GM18507 (cell line): ENCODE data around the gene PPM1K.

Experiments used
- DNase-seq: peaks from one replicate; pipeline ENCODE4 v3.0.0; 2011; ENCODE audit warnings: low read depth; ENCODE audit not compliant: insufficient read length; ENCODE audit errors: extremely low spot score
- FAIRE-seq: peaks from 2 replicates; lab custom pipeline; 2011; peaks lifted over from hg19 to GRCh38; lab: Jason Lieb, UNC

PPM1K gene

GRCh38 chr4:88280228-88280795, 4.0 kb downstream of the PPM1K start:
- DNase-seq: no peak
- FAIRE-seq: peak; percentile 72

GRCh38 chr4:88277711-88278225, 6.6 kb downstream of the PPM1K start:
- FAIRE-seq: no peak
- no peak for DNase-seq

- FAIRE-seq (peak; percentile 59), DNase-seq (no peak)
Measured at GRCh38 chr4:88276952-88277710, 7.2 kb downstream of the PPM1K start.

- DNase-seq (no peak), FAIRE-seq (peak; percentile 44)
Measured at GRCh38 chr4:88275949-88276515, 8.3 kb downstream of the PPM1K start.

DNA sequence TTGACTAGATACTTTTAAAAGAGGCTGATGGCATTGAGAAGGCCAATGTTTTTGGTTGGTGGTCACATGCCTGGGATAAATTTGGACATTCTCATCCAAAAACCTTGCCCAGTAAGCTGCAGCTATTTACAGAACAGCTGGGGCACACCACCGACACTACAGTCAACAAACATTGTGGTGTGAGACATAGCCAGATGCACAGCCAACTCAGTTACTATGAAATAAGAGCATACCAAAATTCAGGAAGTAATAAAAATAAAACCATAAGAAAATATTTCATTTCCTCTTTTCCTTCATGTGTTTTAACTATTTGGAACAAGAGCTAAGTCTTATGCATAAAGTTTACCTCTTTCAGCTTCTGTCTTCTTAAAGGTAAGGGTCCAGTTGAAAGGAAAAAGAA, 8.8 kb downstream of the PPM1K start:
- DNase-seq (no peak), FAIRE-seq (peak; percentile 73)

GRCh38 chr4:88268913-88269312, 15.4 kb downstream of the PPM1K start:
- DNase-seq (no peak), FAIRE-seq (no peak)

DNA sequence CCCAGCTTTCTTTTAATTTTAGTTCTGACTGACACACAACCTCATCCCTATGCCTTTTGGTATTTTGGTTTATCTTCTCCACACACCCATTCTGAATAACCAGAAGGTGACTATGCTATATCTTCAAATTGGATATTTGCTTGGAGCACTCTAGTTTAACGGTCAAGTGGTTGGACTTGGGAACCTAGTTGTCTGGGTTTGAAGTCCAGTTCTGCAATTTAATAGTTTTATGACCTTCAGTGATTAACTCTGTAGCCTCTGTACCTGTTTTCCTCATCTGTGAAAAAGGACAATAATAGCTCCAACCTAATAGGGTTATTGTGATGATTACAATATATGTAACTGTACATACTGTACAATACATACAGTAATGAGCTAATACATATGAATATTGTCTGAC, 20.0 kb downstream of the PPM1K start:
- DNase-seq (no peak), FAIRE-seq (no peak)

- DNase-seq (no peak), FAIRE-seq (peak; percentile 24)
Measured at GRCh38 chr4:88257726-88258125, 26.6 kb downstream of the PPM1K start.

GRCh38 chr4:88255111-88255510, 29.2 kb downstream of the PPM1K start:
- no peak for DNase-seq

DNA sequence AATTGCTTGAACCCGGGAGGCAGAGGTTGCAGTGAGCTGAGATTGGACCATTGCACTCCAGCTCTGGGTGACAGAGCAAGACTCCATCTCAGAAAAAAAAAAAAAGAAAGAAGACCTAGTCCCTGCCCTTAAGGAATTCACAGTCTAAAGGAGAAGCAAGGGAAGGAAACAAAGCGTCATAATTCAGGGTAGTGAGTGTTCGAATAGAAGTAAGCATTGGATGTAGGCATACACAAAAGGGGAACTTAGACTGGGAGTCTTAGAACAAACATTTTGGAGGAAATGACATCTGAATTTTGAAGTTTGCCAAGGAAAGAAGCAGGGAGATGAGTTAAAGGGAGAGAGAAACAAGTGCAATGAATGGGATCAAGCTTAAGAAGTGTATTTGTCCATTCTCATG, 32.4 kb downstream of the PPM1K start:
- no peak for DNase-seq
- no peak for FAIRE-seq

More at GRCh38 chr4:88255111-88255510, 29.2 kb downstream of the PPM1K start:
- no peak for FAIRE-seq

- DNase-seq: no peak
- FAIRE-seq: no peak
Measured at GRCh38 chr4:88247148-88247547, 37.2 kb downstream of the PPM1K start.

DNA sequence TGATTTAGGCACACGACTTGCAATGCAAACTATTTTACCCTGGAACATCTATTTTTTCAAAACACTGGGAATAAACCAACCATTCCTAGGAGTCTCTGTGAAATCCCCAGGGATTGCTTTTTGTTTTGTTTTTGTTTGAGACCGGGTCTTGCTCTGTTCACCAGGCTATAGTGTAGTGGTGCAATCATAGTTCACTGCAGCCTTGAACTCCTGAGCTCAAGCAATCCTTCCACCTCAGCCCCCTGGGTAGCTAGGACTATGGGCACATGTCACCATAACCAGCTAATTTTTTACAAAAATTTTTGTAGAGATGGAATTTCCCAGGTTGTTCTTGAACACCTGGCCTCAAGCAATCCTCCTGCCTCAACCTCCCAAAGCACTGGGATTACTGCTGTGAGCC, 37.8 kb downstream of the PPM1K start:
- FAIRE-seq (no peak), DNase-seq (no peak)

- FAIRE-seq (no peak), DNase-seq (no peak)
Measured at GRCh38 chr4:88244816-88245579, 39.4 kb downstream of the PPM1K start.

DNA sequence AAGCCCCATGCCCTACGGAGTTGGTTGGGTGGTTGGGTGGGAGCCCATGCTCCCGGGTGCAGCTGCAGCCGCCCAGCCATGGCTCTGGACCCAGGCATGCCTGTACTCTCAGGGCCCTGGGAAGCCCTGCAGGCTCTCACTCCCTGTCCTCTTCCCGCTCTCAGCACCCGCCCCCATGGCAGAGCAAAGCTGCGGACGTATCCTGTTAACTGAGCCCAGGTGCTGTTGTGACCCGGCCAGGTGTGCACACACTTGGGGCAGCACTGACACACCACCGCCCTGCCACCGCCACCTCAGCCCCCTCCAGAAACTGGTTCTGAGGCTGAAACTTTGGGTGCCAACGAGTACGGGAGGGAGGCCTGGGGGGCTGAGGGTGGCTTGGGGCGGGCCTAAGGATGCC, 40.3 kb downstream of the PPM1K start:
- no peak for DNase-seq
- no peak for FAIRE-seq

DNA sequence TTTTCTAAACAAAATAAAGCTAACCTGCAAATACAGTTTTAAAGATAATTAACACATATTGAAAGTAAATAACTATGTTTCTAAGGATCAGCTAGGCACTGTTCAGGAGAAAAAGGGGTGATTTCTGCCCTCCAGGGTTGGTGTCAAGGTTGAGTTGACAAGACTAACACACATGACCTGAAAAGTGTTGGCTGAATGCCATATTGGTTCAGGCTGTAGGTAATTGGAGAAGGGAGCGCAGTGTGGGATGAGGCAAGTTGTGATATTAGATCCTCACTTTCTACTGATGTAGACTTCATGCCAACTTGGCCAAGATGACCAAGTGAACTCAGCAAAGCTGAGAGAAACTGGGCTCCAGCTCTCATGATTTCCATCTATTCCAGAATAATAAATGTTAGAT, 42.2 kb downstream of the PPM1K start:
- DNase-seq (no peak), FAIRE-seq (no peak)

- no peak for FAIRE-seq
- no peak for DNase-seq
Measured at GRCh38 chr4:88240297-88240714, 44.1 kb downstream of the PPM1K start.

- no peak for DNase-seq
- FAIRE-seq: no peak
Measured at GRCh38 chr4:88230969-88231771, 53.2 kb downstream of the PPM1K start.

- FAIRE-seq (no peak), DNase-seq (no peak)
Measured at GRCh38 chr4:88230461-88230891, 53.9 kb downstream of the PPM1K start.

DNA sequence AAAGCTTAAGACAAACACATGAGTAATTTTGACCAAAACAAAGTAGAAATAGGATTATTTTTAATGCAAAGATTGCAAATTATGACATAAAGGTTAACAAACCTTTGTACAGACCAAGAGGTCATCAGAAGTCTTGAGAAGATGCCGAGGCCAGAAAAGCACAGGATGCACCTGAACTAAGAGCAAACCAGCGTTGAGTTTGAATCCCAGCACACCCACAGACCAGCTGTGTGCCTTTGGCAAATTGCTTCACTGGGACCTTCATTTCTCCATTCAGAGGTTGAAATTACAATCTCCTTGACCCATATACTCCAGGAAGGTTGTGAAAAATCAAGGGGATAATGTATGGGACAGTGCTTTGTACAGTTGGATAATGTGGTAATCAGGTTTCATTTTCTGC, 56.6 kb downstream of the PPM1K start:
- FAIRE-seq (no peak), DNase-seq (no peak)
